NCI-H510A (cell line): Measurements from ENCODE around the gene CCDC157.

Source experiments
- DNase-seq: peaks from one replicate; lab custom pipeline; 2025; lab: John Stamatoyannopoulos, UW

Gene CCDC157

DNA sequence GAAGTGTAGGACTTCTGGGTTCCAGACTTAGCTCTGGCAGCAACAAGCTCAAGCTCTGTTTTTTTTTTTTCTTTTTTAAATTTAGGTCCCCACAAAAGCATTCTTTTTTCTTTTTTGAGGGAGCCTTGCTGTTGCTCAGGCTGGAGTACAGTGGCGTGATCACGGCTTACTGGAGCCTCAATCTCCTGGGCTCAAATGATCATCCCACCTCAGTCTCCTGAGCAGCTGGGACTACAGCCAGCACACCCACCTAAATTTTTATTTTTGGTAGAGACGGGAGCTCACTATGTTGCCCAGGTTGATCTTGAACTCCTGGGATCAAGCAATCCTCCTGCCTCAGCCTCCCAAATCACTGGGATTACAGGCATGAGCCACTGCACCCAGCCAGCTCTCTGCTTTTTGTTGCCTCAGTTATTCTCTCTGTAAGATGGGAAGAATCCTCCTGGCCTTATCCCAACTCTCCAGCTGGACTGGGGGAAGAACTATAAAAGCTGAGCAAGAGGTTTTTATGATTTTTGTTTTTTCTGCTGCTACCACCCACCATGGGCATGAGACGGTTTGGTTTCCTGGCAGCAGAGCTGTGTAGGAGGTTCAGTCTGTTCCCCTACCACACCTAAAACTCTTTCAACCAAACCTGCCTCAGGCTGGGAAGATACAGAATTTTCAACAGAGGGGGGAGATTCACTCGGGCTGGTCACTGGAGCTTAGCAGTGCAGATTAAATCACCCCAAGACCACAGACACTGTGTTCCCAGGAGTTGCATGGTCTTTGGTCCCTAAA, 57.1 kb downstream of the CCDC157 start:
- no peak for DNase-seq

- DNase-seq: no peak
These were observed 57.8 kb downstream of the CCDC157 start for GRCh38 chr22:30414525-30415047.

- no peak for DNase-seq
These were observed 59.6 kb downstream of the CCDC157 start for GRCh38 chr22:30416403-30416802.

GRCh38 chr22:30416837-30417236, 60.0 kb downstream of the CCDC157 start:
- no peak for DNase-seq

- DNase-seq: no peak
These were observed 63.7 kb downstream of the CCDC157 start for GRCh38 chr22:30420347-30421125.

DNA sequence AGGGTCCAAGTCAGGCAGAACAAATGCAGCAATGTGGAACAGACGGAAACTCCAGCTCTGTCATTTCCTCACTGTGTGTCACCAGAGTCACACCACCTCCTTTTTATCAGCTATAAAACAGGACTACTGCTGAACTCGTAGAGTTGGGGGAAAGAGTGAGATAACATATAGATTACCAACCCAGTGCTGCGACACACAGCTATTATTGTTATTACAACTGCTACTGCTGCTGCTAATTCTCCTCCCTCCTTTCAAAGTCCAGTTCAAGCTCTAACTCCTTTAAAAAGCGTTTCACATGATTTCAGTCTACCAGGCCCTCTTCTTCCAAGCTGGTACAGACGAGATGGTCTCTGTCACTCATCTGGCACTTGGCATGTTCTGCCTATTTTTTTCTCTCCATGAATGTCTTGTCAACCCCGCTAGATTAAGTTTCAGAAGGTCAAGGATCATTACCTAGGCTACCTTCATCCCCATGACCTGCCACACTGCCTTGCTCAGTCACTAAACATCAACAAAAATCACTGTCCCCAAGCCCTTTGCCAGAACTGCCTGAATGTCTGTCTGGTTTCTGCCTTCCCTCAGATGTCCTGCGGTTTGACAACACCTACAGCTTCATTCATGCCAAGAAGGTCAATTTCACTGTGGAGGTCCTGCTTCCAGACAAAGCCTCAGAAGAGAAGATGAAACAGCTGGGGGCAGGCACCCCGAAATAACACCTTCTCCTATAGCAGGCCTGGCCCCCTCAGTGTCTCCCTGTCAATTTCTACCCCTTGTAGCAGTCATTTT, 65.1 kb downstream of the CCDC157 start:
- DNase-seq: no peak

- peak; percentile 20 for DNase-seq
These were observed 65.9 kb downstream of the CCDC157 start for GRCh38 chr22:30422481-30423300.

DNA sequence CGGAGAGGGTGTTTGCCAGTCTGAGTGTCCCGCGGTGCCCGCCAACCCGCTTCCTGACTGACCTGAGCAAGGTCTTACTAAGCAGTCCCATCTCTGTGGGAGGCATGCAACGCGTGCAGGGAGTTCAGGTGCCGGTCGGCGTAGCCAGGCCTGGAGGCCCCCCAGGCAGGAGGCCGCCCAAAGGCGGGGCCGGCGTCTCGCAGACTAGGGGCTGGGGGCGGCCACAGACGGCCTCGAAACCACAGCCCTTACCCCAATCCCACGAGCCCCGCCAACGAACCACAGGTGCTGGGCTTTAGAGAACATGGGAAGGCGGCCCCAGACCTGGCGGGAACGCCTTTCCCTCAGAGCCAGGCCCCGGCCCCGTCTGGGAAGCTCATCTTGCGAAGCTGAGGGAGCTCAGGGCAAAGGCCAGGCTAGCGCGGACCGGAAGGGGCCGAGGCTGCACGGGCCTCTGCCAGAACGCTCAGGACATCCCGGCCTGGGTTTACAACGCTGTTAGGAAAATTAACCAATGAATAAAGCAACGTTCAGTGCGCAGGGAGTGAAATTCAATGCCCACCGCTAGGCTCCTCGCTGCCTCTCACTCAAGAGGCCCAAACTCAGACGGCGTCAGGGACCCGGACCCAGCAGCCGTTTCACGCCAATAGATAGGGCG, 66.6 kb downstream of the CCDC157 start:
- DNase-seq: peak; percentile 41

DNA sequence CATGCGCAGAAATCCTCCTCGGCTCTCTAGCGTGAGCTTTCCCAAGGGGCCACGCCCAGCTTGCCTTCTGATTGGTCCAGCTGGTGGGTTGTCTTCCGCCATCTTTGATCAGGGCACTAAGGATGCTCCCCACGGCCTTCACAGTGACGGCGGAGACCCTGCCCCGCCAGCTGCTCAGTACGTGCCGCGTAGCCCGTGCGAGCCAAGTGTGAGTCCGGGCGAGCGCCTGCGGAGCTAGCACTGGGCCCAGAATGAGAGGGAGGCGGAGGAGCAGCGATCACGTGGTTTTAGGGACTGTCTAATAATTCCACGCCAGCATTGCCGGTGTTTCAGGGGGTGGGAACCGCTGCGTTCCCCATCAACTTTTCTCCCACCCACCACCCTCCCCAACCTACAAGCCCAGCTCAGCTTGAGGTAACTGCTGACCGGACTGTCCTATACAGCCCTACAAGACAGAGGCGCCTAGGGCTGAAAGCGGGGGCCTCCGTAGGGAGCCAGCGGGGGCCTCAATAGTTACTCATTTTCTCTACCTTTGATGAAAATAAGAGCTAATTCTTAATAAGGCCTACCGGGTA, 67.2 kb downstream of the CCDC157 start:
- DNase-seq: peak; percentile 96

- no peak for DNase-seq
These were observed 67.9 kb downstream of the CCDC157 start for GRCh38 chr22:30424534-30425326.

GRCh38 chr22:30425327-30425615, 68.5 kb downstream of the CCDC157 start:
- no peak for DNase-seq

GRCh38 chr22:30425616-30426387, 69.0 kb downstream of the CCDC157 start, which contains the start of gene MTFP1:
Gene MTFP1 (plus strand): TSS chr22:30425768. CDS start chr22:30425880, 112 bp downstream.
- peak; percentile 11 for DNase-seq
